Breast epithelium (tissue), 3 donors: Measurements from ENCODE around the gene AUH.

Experiments
- POLR2A ChIP-seq: fragments of 450-650 bp; IDR thresholded peaks from one replicate; pipeline ENCODE4 v1.6.1; 2016; ENCODE audit warnings: antibody characterized with exemption, mild to moderate bottlenecking, moderate library complexity
- TF ChIP-seq, protein P1 (sequence below), 3 donors: fragments of 450-650 bp; IDR thresholded peaks; one replicate each; pipeline ENCODE4 v1.5.1; 2016 to 2017; ENCODE audit warnings: antibody characterized with exemption in 3 of 3, mild to moderate bottlenecking in 3 of 3, moderate library complexity in 3 of 3

GRCh38 chr9:91188719-91189590, 172.8 kb downstream of the AUH start:
- TF ChIP-seq, protein P1, sequence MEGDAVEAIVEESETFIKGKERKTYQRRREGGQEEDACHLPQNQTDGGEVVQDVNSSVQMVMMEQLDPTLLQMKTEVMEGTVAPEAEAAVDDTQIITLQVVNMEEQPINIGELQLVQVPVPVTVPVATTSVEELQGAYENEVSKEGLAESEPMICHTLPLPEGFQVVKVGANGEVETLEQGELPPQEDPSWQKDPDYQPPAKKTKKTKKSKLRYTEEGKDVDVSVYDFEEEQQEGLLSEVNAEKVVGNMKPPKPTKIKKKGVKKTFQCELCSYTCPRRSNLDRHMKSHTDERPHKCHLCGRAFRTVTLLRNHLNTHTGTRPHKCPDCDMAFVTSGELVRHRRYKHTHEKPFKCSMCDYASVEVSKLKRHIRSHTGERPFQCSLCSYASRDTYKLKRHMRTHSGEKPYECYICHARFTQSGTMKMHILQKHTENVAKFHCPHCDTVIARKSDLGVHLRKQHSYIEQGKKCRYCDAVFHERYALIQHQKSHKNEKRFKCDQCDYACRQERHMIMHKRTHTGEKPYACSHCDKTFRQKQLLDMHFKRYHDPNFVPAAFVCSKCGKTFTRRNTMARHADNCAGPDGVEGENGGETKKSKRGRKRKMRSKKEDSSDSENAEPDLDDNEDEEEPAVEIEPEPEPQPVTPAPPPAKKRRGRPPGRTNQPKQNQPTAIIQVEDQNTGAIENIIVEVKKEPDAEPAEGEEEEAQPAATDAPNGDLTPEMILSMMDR (IDR thresholded peaks at IDR 0.05) = no peak
- no peak for TF ChIP-seq POLR2A
